Measurements from ENCODE around the gene FERMT3. TPM values are rescaled to one million over a fixed set of nuclear protein-coding genes. Genes with fewer than 3 reads are reported as not detected.
A peak's percentile ranks its signal among the peaks of the same experiment; 100 is the strongest.

The FERMT3 gene
- total RNA-seq, 4 donors from 2014 or later, result 15.1 to 94.1 (median 23.2) TPM

- peak in 2 of 3 donors; percentile 86 to 89 for DNase-seq
- H3K27ac ChIP-seq, result peak overlapping the region; percentile 77 to 99 (median 95)
Observed at GRCh38 chr11:64252003-64252872, 45.7 kb downstream of the FERMT3 start.

GRCh38 chr11:64253043-64253442, 46.5 kb downstream of the FERMT3 start:
- H3K4me1 ChIP-seq, result peaks cover 0 to 71% (median 13%) of the 10 kb centered on the region in 4 donors
- no peak for TF ChIP-seq POLR2A (IDR thresholded peaks at IDR 0.05)
- no peak for TF ChIP-seq CTCF (IDR thresholded peaks at IDR 0.05)
- no peak for DNase-seq
- no peaks in the 10 kb centered on the region for H3K9me3 ChIP-seq
- peak overlapping the region; percentile 25 to 99 (median 95) for H3K27ac ChIP-seq
- peaks cover 0 to 41% (median 0%) of the 10 kb centered on the region in 3 donors for H3K36me3 ChIP-seq
- no peaks in the 10 kb centered on the region for H3K27me3 ChIP-seq
- peak overlapping the region in 3 of 4 donors; percentile 75 to 99 (median 78) for H3K4me3 ChIP-seq

More at GRCh38 chr11:64252003-64252872, 45.7 kb downstream of the FERMT3 start:
- TF ChIP-seq POLR2A (IDR thresholded peaks at IDR 0.05) (peak; percentile 65 to 67), CTCF (IDR thresholded peaks at IDR 0.05) (peak in 5 of 6 experiments; percentile 29 to 50 (median 36))
- no peaks in the 10 kb centered on the region for H3K27me3 ChIP-seq
- H3K4me3 ChIP-seq, result peak overlapping the region; percentile 75 to 99 (median 85)
- peaks cover 0 to 33% (median 0%) of the 10 kb centered on the region in 3 donors for H3K36me3 ChIP-seq
- no peaks in the 10 kb centered on the region for H3K9me3 ChIP-seq
- peaks cover 0 to 77% (median 16%) of the 10 kb centered on the region in 4 donors for H3K4me1 ChIP-seq

- H3K27ac ChIP-seq, result peak overlapping the region in 1 of 4 donors; percentile 99
- H3K4me3 ChIP-seq, result peak overlapping the region in 3 of 4 donors; percentile 75 to 99 (median 78)
- no peaks in the 10 kb centered on the region for H3K9me3 ChIP-seq
- H3K4me1 ChIP-seq, result peaks cover 0 to 66% (median 13%) of the 10 kb centered on the region in 4 donors
- TF ChIP-seq POLR2A (IDR thresholded peaks at IDR 0.05) (no peak), CTCF (IDR thresholded peaks at IDR 0.05) (no peak)
- peaks cover 0 to 45% (median 0%) of the 10 kb centered on the region in 3 donors for H3K36me3 ChIP-seq
- no peak for DNase-seq
- no peaks in the 10 kb centered on the region for H3K27me3 ChIP-seq
Observed at GRCh38 chr11:64253481-64253880, 47.0 kb downstream of the FERMT3 start.

GRCh38 chr11:64254326-64254725, 47.8 kb downstream of the FERMT3 start:
- TF ChIP-seq POLR2A (IDR thresholded peaks at IDR 0.05) (no peak), CTCF (IDR thresholded peaks at IDR 0.05) (no peak)
- H3K9me3 ChIP-seq, result no peaks in the 10 kb centered on the region
- H3K4me1 ChIP-seq, result peaks cover 0 to 58% (median 13%) of the 10 kb centered on the region in 4 donors
- peaks cover 0 to 54% (median 0%) of the 10 kb centered on the region in 3 donors for H3K36me3 ChIP-seq
- no peak for DNase-seq
- peak overlapping the region in 1 of 4 donors; percentile 99 for H3K27ac ChIP-seq
- H3K27me3 ChIP-seq, result no peaks in the 10 kb centered on the region
- peak overlapping the region in 1 of 4 donors; percentile 78 for H3K4me3 ChIP-seq

- Histone ChIP-seq H3K4me1 (peaks cover 0 to 47% (median 13%) of the 10 kb centered on the region in 4 donors), H3K9me3 (no peaks in the 10 kb centered on the region), H3K36me3 (peaks cover 0 to 65% (median 0%) of the 10 kb centered on the region in 3 donors), H3K27ac (no peak overlapping the region), H3K27me3 (no peaks in the 10 kb centered on the region), H3K4me3 (no peak overlapping the region)
- TF ChIP-seq CTCF (IDR thresholded peaks at IDR 0.05), result no peak
- TF ChIP-seq POLR2A (IDR thresholded peaks at IDR 0.05), result no peak
- DNase-seq, result no peak
Observed at GRCh38 chr11:64255135-64256128, 48.9 kb downstream of the FERMT3 start.

Measured in Peyer's patch (tissue), 4 donors.